RWPE1 (cell line): ENCODE measurements around the gene TTC8.

Experiments
- CTCF ChIA-PET: fragments of 350-600 bp; sonication (Branson Sonifier 250); formaldehyde crosslinking; extraction: SDS; loops from one replicate; lab custom pipeline; 2021; lab: Yijun Ruan, JAX
- POLR2A ChIA-PET: fragments of 400-600 bp; formaldehyde crosslinking; extraction: SDS; loops from one replicate; lab custom pipeline; 2020; ENCODE audit warnings: antibody characterized with exemption; ENCODE audit not compliant: low non-redundant PET; lab: Yijun Ruan, JAX
- DNase-seq: peaks from one replicate; pipeline ENCODE4 v3.0.0; 2012; ENCODE audit warnings: low spot score
- H3K27ac ChIP-seq: fragments of 450-650 bp; 2 replicates; pipeline ENCODE4 v1.5.1; 2017
- TF ChIP-seq, protein P1 (sequence below): fragments of 450-650 bp; conservative IDR thresholded peaks from 2 replicates; pipeline ENCODE4 v1.5.1; 2017; ENCODE audit warnings: low read depth, mild to moderate bottlenecking

TTC8 gene

GRCh38 chr14:88902850-88903249 is 78.4 kb downstream of the TTC8 start:
- POLR2A ChIA-PET, result no interaction called here
- DNase-seq, result no peak
- CTCF ChIA-PET, result no interaction called here

DNA sequence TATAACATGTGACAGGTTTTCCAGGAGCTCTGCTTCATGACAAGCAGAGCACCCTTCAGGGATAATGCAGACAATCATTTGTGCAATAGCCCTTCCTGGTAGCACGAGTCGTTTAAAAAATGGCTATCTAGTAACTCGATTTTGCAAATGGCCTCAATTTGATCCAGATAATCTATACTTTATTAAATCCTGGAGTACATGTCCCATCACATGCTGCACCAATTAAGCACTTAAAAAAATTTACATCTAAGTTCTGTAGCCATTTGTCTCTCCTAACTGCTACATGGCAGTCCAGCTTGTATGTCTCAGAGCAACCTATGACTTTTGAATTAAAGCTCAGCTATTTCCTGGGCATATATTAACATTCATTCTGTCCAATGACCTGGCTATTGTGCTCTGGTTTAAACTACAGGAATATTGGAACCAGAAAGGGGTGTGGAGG is 79.8 kb downstream of the TTC8 start:
- POLR2A ChIA-PET, result no interaction called here
- CTCF ChIA-PET, result no interaction called here
- no peak overlapping the region for H3K27ac ChIP-seq
- TF ChIP-seq, protein P1, sequence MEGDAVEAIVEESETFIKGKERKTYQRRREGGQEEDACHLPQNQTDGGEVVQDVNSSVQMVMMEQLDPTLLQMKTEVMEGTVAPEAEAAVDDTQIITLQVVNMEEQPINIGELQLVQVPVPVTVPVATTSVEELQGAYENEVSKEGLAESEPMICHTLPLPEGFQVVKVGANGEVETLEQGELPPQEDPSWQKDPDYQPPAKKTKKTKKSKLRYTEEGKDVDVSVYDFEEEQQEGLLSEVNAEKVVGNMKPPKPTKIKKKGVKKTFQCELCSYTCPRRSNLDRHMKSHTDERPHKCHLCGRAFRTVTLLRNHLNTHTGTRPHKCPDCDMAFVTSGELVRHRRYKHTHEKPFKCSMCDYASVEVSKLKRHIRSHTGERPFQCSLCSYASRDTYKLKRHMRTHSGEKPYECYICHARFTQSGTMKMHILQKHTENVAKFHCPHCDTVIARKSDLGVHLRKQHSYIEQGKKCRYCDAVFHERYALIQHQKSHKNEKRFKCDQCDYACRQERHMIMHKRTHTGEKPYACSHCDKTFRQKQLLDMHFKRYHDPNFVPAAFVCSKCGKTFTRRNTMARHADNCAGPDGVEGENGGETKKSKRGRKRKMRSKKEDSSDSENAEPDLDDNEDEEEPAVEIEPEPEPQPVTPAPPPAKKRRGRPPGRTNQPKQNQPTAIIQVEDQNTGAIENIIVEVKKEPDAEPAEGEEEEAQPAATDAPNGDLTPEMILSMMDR, result no peak
- DNase-seq, result no peak

More at GRCh38 chr14:88902850-88903249, 78.4 kb downstream of the TTC8 start:
- no peak overlapping the region for H3K27ac ChIP-seq
- TF ChIP-seq, protein P1, result no peak

DNA sequence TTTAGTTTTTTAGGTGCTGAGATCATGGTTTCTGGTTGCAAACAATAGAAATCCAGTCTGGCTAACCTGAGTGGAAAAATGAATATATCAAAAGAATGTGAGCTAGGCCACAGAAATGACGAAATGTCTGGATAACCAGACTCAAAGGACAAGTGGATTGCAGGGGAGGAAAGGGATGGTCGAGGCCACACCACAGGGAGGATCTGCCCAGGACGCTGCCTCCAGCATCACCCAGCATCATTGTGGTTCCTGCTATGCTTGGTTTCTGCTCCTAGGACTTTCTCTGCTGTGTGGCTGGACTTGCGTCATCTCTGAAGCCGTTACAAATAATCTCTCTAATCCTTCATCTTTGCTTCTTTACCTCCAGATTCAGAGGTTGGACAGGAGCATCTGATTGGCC is 80.4 kb downstream of the TTC8 start:
- no peak overlapping the region for H3K27ac ChIP-seq
- ChIA-PET POLR2A (no interaction called here), CTCF (no interaction called here)
- TF ChIP-seq, protein P1, result no peak
- DNase-seq, result no peak

DNA sequence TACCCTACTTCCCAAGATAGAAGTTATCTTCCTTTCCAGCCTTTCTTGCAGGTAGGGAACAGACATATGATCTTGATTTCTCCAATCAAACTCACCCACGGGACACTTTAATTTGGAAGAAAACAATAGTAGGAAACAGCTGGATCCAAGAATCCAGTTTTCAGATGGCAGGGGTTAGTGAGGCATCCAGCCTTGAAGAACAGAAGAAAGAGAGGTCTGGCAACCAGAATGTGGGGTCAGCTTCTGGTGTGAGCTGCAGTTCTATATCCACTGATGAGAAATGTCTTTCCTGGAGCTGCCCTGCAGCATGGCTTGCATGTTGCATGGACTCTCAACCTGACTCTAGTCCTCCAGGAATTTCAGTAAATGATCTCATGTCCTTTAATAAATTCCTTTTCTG is 83.8 kb downstream of the TTC8 start:
- no peak overlapping the region for H3K27ac ChIP-seq
- no peak for DNase-seq
- POLR2A ChIA-PET, result no interaction called here
- CTCF ChIA-PET, result no interaction called here
- TF ChIP-seq, protein P1, result no peak

DNA sequence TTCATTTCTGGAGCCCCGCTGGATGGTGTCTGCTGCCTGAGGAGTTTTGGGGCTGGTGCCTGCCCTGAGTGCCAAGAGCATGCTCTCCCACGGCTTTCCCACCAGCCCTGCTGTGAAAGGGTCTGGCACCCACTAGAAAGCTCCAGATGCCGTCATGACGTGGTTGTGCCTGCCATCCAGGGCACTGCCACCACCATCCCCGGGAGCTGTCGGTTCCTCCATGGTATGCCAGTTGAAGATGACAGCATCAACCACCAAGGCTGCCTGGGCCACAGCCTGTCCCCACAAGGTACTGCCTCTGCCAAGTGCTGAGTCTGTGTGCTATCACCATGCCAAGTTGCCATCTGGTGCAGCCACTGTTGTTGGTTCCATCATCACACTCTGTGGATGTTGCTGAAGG is 85.9 kb downstream of the TTC8 start:
- TF ChIP-seq, protein P1, result no peak
- H3K27ac ChIP-seq, result no peak overlapping the region
- DNase-seq, result no peak
- ChIA-PET CTCF (no interaction called here), POLR2A (no interaction called here)

GRCh38 chr14:88911809-88912208 is 87.4 kb downstream of the TTC8 start:
- DNase-seq, result no peak
- TF ChIP-seq, protein P1, result no peak
- POLR2A ChIA-PET, result no interaction called here
- no peak overlapping the region for H3K27ac ChIP-seq
- CTCF ChIA-PET, result interaction anchor here (0.6 kb wide), 1 partner anchor 10 kb away, joined by 4 read pairs; no protein-coding TSS in a partner anchor

- DNase-seq, result no peak
- ChIA-PET CTCF (no interaction called here), POLR2A (no interaction called here)
- TF ChIP-seq, protein P1, result no peak
- no peak overlapping the region for H3K27ac ChIP-seq
These were observed 90.5 kb downstream of the TTC8 start for GRCh38 chr14:88914956-88915355.
